Measurements from ENCODE around the gene ZNF75A. TPM values are rescaled to one million over a fixed set of nuclear protein-coding genes. Genes with fewer than 3 reads are reported as not detected.

The ZNF75A gene
- total and polyA plus RNA-seq, 2 experiments from 2014 or later, result 29.6 to 36.9 TPM

DNA sequence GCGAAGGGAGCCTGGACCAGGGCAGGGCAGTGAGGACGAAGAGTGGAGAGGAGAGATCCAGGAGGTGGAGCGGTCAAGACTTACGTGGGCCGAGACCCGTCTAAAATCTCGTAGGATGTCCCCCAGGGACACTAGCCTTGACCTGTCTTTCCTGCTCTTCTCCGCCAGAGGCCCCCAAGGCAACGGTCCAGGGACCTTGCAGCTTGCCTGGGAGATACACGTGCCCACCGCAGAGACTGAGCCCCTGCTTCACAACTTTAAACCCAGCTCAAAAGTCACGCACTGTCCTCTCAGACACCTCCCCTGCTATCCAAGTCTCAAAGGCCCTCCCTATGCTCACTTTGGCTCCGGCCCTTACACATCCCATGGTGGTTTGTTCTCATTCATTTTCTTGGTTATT, 9.5 kb upstream of the ZNF75A start:
- DNase-seq (ENCODE audit: low spot score) (peak; percentile 48), ATAC-seq (peak; percentile 75)
- no peaks in the 10 kb centered on the region for H3K27me3 ChIP-seq (ENCODE audit: insufficient read depth)
- no peaks in the 10 kb centered on the region for H4K20me1 ChIP-seq (replicated peaks; ENCODE audit: insufficient read depth)
- 0 out of 2 replicates have a peak, but pooled peaks cover 6% of the 10 kb centered on the region for H3K9me2 ChIP-seq (ENCODE audit: insufficient read depth)
- Mint-ChIP-seq H3K27ac (no peak overlapping the region), H3K4me1 (no peaks in the 10 kb centered on the region; the same call in 2 of the 3 replicates), H3K4me3 (no peak overlapping the region; the same call in 2 of the 3 replicates), H3K36me3 (ENCODE audit: low read depth) (peaks cover 83% of the 10 kb centered on the region), H3K27me3 (ENCODE audit: insufficient read depth, low read depth, poor library complexity) (peaks cover 12% of the 10 kb centered on the region), H3K9me3 (peaks cover 75% of the 10 kb centered on the region)
- TF ChIP-seq, protein P1, sequence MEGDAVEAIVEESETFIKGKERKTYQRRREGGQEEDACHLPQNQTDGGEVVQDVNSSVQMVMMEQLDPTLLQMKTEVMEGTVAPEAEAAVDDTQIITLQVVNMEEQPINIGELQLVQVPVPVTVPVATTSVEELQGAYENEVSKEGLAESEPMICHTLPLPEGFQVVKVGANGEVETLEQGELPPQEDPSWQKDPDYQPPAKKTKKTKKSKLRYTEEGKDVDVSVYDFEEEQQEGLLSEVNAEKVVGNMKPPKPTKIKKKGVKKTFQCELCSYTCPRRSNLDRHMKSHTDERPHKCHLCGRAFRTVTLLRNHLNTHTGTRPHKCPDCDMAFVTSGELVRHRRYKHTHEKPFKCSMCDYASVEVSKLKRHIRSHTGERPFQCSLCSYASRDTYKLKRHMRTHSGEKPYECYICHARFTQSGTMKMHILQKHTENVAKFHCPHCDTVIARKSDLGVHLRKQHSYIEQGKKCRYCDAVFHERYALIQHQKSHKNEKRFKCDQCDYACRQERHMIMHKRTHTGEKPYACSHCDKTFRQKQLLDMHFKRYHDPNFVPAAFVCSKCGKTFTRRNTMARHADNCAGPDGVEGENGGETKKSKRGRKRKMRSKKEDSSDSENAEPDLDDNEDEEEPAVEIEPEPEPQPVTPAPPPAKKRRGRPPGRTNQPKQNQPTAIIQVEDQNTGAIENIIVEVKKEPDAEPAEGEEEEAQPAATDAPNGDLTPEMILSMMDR (conservative IDR thresholded peaks at IDR 0.05; ENCODE audit: low read depth in 2 of 2), result peak; percentile 17 to 54; a peak in 2 of 4 replicates
- TF ChIP-seq JUNB (IDR thresholded peaks at IDR 0.05; ENCODE audit: unreplicated experiment), result no peak
- H3F3A ChIP-seq (replicated peaks; ENCODE audit: low read depth), result no peaks in the 10 kb centered on the region; the same call in 1 of the 2 replicates
- peaks cover 24% of the 10 kb centered on the region for H3K79me2 ChIP-seq (replicated peaks; ENCODE audit: insufficient read depth)
- H3K4me1 ChIP-seq (ENCODE audit: insufficient read depth), result no peaks in the 10 kb centered on the region
- H3K36me3 ChIP-seq (ENCODE audit: insufficient read depth), result peaks cover 9% of the 10 kb centered on the region
- H3K4me3 ChIP-seq, result no peak overlapping the region
- H3K4me2 ChIP-seq, result peak overlapping the region; percentile 32; the same call in 1 of the 2 replicates
- no peak overlapping the region for H3K27ac ChIP-seq (ENCODE audit: low read depth)
- no peak overlapping the region for H2AFZ ChIP-seq

DNA sequence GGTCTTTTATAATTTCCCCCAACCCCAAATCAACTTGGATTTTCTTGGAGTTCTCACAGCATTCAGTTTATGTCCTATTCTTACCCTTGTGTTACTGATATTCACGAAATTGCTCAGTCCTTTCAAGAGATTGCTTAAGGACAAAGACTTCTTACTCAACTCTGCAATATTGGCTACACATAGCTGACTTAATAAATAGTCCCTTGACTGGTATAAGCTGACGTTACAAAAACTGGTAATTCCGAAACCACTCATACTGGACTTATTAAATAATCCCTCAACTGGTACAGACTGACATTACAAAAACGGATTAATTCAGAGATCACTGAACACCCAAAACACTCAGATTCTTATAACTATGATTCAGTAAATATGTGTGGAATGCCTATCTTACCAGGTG, 927 bp upstream of the ZNF75A start:
- no peak overlapping the region for H3K27ac ChIP-seq (ENCODE audit: low read depth)

More for the DNA sequence above, 927 bp upstream of the ZNF75A start:
- peak overlapping the region; percentile 89 for H3K4me2 ChIP-seq
- peaks cover 88% of the 10 kb centered on the region for H3K36me3 Mint-ChIP-seq (ENCODE audit: low read depth)
- peaks cover 8% of the 10 kb centered on the region; the same call in 1 of the 2 replicates for H3F3A ChIP-seq (replicated peaks; ENCODE audit: low read depth)
- no peaks in the 10 kb centered on the region; the same call in 1 of the 2 replicates for H3K4me1 ChIP-seq (ENCODE audit: insufficient read depth)
- DNase-seq (ENCODE audit: low spot score) (no peak), ATAC-seq (no peak)
- H3K27me3 ChIP-seq (ENCODE audit: insufficient read depth), result peaks cover 5% of the 10 kb centered on the region; the same call in 1 of the 2 replicates
- H2AFZ ChIP-seq, result peak overlapping the region; percentile 99; the same call in 1 of the 2 replicates
- peaks cover 19% of the 10 kb centered on the region for H3K27me3 Mint-ChIP-seq (ENCODE audit: insufficient read depth, low read depth, poor library complexity)
- H3K4me1 Mint-ChIP-seq, result peaks cover 6% of the 10 kb centered on the region; the same call in 2 of the 3 replicates
- H3K27ac Mint-ChIP-seq, result no peak overlapping the region
- H4K20me1 ChIP-seq (replicated peaks; ENCODE audit: insufficient read depth), result no peaks in the 10 kb centered on the region
- H3K9me3 Mint-ChIP-seq, result peaks cover 88% of the 10 kb centered on the region
- peak overlapping the region; percentile 77 for H3K4me3 Mint-ChIP-seq
- H3K9me2 ChIP-seq (ENCODE audit: insufficient read depth), result peaks cover 24% of the 10 kb centered on the region
- peaks cover 34% of the 10 kb centered on the region for H3K79me2 ChIP-seq (replicated peaks; ENCODE audit: insufficient read depth)
- TF ChIP-seq CREB1 (CRISPR knock-in tag; IDR thresholded peaks at IDR 0.05; ENCODE audit: low read depth) (no peak), JUNB (IDR thresholded peaks at IDR 0.05; ENCODE audit: unreplicated experiment) (no peak), ZNF331 (CRISPR knock-in tag; IDR thresholded peaks at IDR 0.05; ENCODE audit: low read depth) (no peak), EZH2 (IDR thresholded peaks at IDR 0.05; ENCODE audit: low read depth, unreplicated experiment) (no peak), STAT1 (IDR thresholded peaks at IDR 0.05; ENCODE audit: unreplicated experiment) (no peak), POLR2AphosphoS5 (IDR thresholded peaks at IDR 0.05; ENCODE audit: low read depth) (no peak)
- TF ChIP-seq, protein P2, sequence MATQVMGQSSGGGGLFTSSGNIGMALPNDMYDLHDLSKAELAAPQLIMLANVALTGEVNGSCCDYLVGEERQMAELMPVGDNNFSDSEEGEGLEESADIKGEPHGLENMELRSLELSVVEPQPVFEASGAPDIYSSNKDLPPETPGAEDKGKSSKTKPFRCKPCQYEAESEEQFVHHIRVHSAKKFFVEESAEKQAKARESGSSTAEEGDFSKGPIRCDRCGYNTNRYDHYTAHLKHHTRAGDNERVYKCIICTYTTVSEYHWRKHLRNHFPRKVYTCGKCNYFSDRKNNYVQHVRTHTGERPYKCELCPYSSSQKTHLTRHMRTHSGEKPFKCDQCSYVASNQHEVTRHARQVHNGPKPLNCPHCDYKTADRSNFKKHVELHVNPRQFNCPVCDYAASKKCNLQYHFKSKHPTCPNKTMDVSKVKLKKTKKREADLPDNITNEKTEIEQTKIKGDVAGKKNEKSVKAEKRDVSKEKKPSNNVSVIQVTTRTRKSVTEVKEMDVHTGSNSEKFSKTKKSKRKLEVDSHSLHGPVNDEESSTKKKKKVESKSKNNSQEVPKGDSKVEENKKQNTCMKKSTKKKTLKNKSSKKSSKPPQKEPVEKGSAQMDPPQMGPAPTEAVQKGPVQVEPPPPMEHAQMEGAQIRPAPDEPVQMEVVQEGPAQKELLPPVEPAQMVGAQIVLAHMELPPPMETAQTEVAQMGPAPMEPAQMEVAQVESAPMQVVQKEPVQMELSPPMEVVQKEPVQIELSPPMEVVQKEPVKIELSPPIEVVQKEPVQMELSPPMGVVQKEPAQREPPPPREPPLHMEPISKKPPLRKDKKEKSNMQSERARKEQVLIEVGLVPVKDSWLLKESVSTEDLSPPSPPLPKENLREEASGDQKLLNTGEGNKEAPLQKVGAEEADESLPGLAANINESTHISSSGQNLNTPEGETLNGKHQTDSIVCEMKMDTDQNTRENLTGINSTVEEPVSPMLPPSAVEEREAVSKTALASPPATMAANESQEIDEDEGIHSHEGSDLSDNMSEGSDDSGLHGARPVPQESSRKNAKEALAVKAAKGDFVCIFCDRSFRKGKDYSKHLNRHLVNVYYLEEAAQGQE (IDR thresholded peaks at IDR 0.05; ENCODE audit: unreplicated experiment), result no peak
- TF ChIP-seq, protein P3, sequence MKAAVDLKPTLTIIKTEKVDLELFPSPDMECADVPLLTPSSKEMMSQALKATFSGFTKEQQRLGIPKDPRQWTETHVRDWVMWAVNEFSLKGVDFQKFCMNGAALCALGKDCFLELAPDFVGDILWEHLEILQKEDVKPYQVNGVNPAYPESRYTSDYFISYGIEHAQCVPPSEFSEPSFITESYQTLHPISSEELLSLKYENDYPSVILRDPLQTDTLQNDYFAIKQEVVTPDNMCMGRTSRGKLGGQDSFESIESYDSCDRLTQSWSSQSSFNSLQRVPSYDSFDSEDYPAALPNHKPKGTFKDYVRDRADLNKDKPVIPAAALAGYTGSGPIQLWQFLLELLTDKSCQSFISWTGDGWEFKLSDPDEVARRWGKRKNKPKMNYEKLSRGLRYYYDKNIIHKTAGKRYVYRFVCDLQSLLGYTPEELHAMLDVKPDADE (IDR thresholded peaks at IDR 0.05), result no peak
- TF ChIP-seq, protein P1 (conservative IDR thresholded peaks at IDR 0.05; ENCODE audit: low read depth in 2 of 2), result no peak
- H3K36me3 ChIP-seq (ENCODE audit: insufficient read depth), result peaks cover 24% of the 10 kb centered on the region
- H3K4me3 ChIP-seq, result peak overlapping the region; percentile 69
